Subcutaneous abdominal adipose tissue (tissue), 5 donors: Measurements from ENCODE around the gene MTCL1.

Source experiments
- H3K27ac ChIP-seq: one replicate; pipeline ENCODE4 v1.7.0; 2013; ENCODE audit warnings: low read depth, mild to moderate bottlenecking, inconsistent platforms, low read length, moderate library complexity
- H3K27me3 ChIP-seq, 5 donors: one replicate each; pipeline ENCODE4 v1.7.0; 2013; ENCODE audit warnings: low read length in 5 of 5, inconsistent platforms in 1 of 5; ENCODE audit not compliant: control insufficient read depth in 5 of 5, insufficient read depth in 4 of 5
- H3K36me3 ChIP-seq, 5 donors: one replicate each; pipeline ENCODE4 v1.7.0; 2013; ENCODE audit warnings: low read length in 5 of 5; ENCODE audit not compliant: control insufficient read depth in 5 of 5, insufficient read depth in 5 of 5
- H3K4me1 ChIP-seq, 5 donors: one replicate each; pipeline ENCODE4 v1.7.0; 2013; ENCODE audit warnings: low read length in 5 of 5, mild to moderate bottlenecking in 3 of 5, moderate library complexity in 1 of 5; ENCODE audit not compliant: control insufficient read depth in 5 of 5, insufficient read depth in 5 of 5
- H3K4me3 ChIP-seq, 5 donors: one replicate each; pipeline ENCODE4 v1.7.0; 2013; ENCODE audit warnings: low read length in 5 of 5, low read depth in 1 of 5
- H3K9ac ChIP-seq, 5 donors: one replicate each; pipeline ENCODE4 v1.7.0; 2013; ENCODE audit warnings: low read length in 5 of 5, mild to moderate bottlenecking in 4 of 5, moderate library complexity in 3 of 5
- H3K9me3 ChIP-seq, 5 donors: one replicate each; pipeline ENCODE4 v1.7.0; 2013; ENCODE audit warnings: low read length in 5 of 5; ENCODE audit not compliant: control insufficient read depth in 5 of 5
- donor health status: healthy.
- donor health status: healthy.
- donor health status: healthy.
- donor health status: healthy.
- donor health status: healthy.

MTCL1 gene

GRCh38 chr18:8662560-8663255 is 42.6 kb upstream of the MTCL1 start:
- Histone ChIP-seq H3K4me1 (peaks cover 0 to 7% (median 4%) of the 10 kb centered on the region in 5 donors), H3K27me3 (peaks cover 5 to 11% (median 7%) of the 10 kb centered on the region in 5 donors), H3K36me3 (no peaks in the 10 kb centered on the region), H3K9me3 (no peaks in the 10 kb centered on the region), H3K27ac (no peak overlapping the region), H3K4me3 (no peak overlapping the region), H3K9ac (no peak overlapping the region)

GRCh38 chr18:8667846-8668245 is 37.5 kb upstream of the MTCL1 start:
- Histone ChIP-seq H3K27ac (no peak overlapping the region), H3K36me3 (no peaks in the 10 kb centered on the region), H3K9me3 (no peaks in the 10 kb centered on the region), H3K4me1 (no peaks in the 10 kb centered on the region), H3K9ac (no peak overlapping the region), H3K4me3 (no peak overlapping the region), H3K27me3 (peaks cover 0 to 3% (median 0%) of the 10 kb centered on the region in 5 donors)

- no peak overlapping the region for H3K27ac ChIP-seq
- H3K4me3 ChIP-seq, result no peak overlapping the region
- no peaks in the 10 kb centered on the region for H3K36me3 ChIP-seq
- no peaks in the 10 kb centered on the region for H3K9me3 ChIP-seq
- no peaks in the 10 kb centered on the region for H3K27me3 ChIP-seq
- no peaks in the 10 kb centered on the region for H3K4me1 ChIP-seq
- H3K9ac ChIP-seq, result no peak overlapping the region
Measured at GRCh38 chr18:8668381-8668780, 37.0 kb upstream of the MTCL1 start.

GRCh38 chr18:8669571-8669970 is 35.8 kb upstream of the MTCL1 start:
- no peaks in the 10 kb centered on the region for H3K4me1 ChIP-seq
- H3K9ac ChIP-seq, result no peak overlapping the region
- H3K27me3 ChIP-seq, result no peaks in the 10 kb centered on the region
- no peak overlapping the region for H3K4me3 ChIP-seq
- no peak overlapping the region for H3K27ac ChIP-seq
- no peaks in the 10 kb centered on the region for H3K9me3 ChIP-seq
- H3K36me3 ChIP-seq, result no peaks in the 10 kb centered on the region

- H3K27me3 ChIP-seq, result no peaks in the 10 kb centered on the region
- no peaks in the 10 kb centered on the region for H3K36me3 ChIP-seq
- H3K9me3 ChIP-seq, result no peaks in the 10 kb centered on the region
- no peak overlapping the region for H3K4me3 ChIP-seq
- no peak overlapping the region for H3K9ac ChIP-seq
- no peak overlapping the region for H3K27ac ChIP-seq
- no peaks in the 10 kb centered on the region for H3K4me1 ChIP-seq
Measured at GRCh38 chr18:8673256-8674209, 31.8 kb upstream of the MTCL1 start.

- Histone ChIP-seq H3K4me1 (no peaks in the 10 kb centered on the region), H3K36me3 (no peaks in the 10 kb centered on the region)
Measured at GRCh38 chr18:8675057-8675456, 30.3 kb upstream of the MTCL1 start.

GRCh38 chr18:8681196-8681595 is 24.2 kb upstream of the MTCL1 start:
- Histone ChIP-seq H3K4me1 (peaks cover 0 to 3% (median 0%) of the 10 kb centered on the region in 5 donors), H3K9ac (no peak overlapping the region), H3K36me3 (no peaks in the 10 kb centered on the region), H3K9me3 (no peaks in the 10 kb centered on the region), H3K4me3 (no peak overlapping the region), H3K27ac (no peak overlapping the region), H3K27me3 (no peaks in the 10 kb centered on the region)

More at GRCh38 chr18:8675057-8675456, 30.3 kb upstream of the MTCL1 start:
- Histone ChIP-seq H3K27ac (no peak overlapping the region), H3K4me3 (no peak overlapping the region), H3K9ac (no peak overlapping the region), H3K27me3 (no peaks in the 10 kb centered on the region), H3K9me3 (no peaks in the 10 kb centered on the region)

- Histone ChIP-seq H3K27ac (no peak overlapping the region), H3K4me3 (no peak overlapping the region)
Measured at GRCh38 chr18:8684577-8684976, 20.8 kb upstream of the MTCL1 start.

GRCh38 chr18:8685141-8685913 is 20.0 kb upstream of the MTCL1 start:
- H3K4me3 ChIP-seq, result no peak overlapping the region
- no peaks in the 10 kb centered on the region for H3K36me3 ChIP-seq
- H3K4me1 ChIP-seq, result peaks cover 0 to 3% (median 0%) of the 10 kb centered on the region in 5 donors
- no peak overlapping the region for H3K9ac ChIP-seq
- no peak overlapping the region for H3K27ac ChIP-seq
- no peaks in the 10 kb centered on the region for H3K9me3 ChIP-seq
- peaks cover 0 to 2% (median 0%) of the 10 kb centered on the region in 5 donors for H3K27me3 ChIP-seq

More at GRCh38 chr18:8684577-8684976, 20.8 kb upstream of the MTCL1 start:
- peaks cover 0 to 2% (median 0%) of the 10 kb centered on the region in 5 donors for H3K27me3 ChIP-seq
- no peak overlapping the region for H3K9ac ChIP-seq
- no peaks in the 10 kb centered on the region for H3K36me3 ChIP-seq
- H3K9me3 ChIP-seq, result no peaks in the 10 kb centered on the region
- peaks cover 0 to 3% (median 0%) of the 10 kb centered on the region in 5 donors for H3K4me1 ChIP-seq
